Measurements from ENCODE around the gene KCNK7.

- TF ChIP-seq GATA1 (IDR thresholded peaks at IDR 0.05; ENCODE audit: low read depth, low read length): no peak
- no peak for TF ChIP-seq POLR2A (IDR thresholded peaks at IDR 0.05; ENCODE audit: low read length)
Measured at GRCh38 chr11:65640483-65641296, 45.1 kb upstream of the KCNK7 start.

Measured in erythroblast (primary cell).